T-cell (primary cell): ENCODE data around the gene CIDEA. TPM values are rescaled to one million over a fixed set of nuclear protein-coding genes. Genes with fewer than 3 reads are reported as not detected.

Experiments
- ATAC-seq, 4 experiments: fragments of 200-7000 bp in 3 of 4; fragments of 150-1000 bp in 1 of 4; cut with Tn5 transposase; replicated peaks in 1 of 4; 1 replicate in 3 of 4; 2 replicates in 1 of 4; pipeline ENCODE4 v1.10.0; 2021; ENCODE audit warnings: moderate library complexity in 3 of 4, mild to moderate bottlenecking in 2 of 4, moderate number of reproducible peaks in 1 of 4
- CTCF ChIA-PET, 2 donors: fragments of 300-600 bp; sonication (Branson Sonifier 250); formaldehyde crosslinking; loops; one replicate each; lab custom pipeline; 2022; ENCODE audit warnings: antibody characterized with exemption in 2 of 2; lab: Charles Lee
- POLR2A ChIA-PET, 2 donors: fragments of 300-600 bp; sonication (Branson Sonifier 250); formaldehyde crosslinking; loops; one replicate each; lab custom pipeline; 2022; ENCODE audit warnings: antibody characterized with exemption in 2 of 2; lab: Charles Lee
- DNase-seq, 35 experiments: peaks; one replicate each; pipeline versions ENCODE4 v3.0.0 to v3.0.0-alpha.2; 2013 to 2023
- H3K27ac ChIP-seq: one replicate; pipeline ENCODE4 v1.5.1; 2013; ENCODE audit warnings: low read length
- H3K27me3 ChIP-seq, 2 experiments: replicated peaks in 1 of 2; 1 replicate in 1 of 2; 2 replicates in 1 of 2; pipeline versions ENCODE4 v1.6.1 to v1.7.0; 2013; ENCODE audit warnings: low read length in 1 of 2, mixed read lengths in 1 of 2; ENCODE audit not compliant: control insufficient read depth in 2 of 2, insufficient read depth in 2 of 2; ENCODE audit errors: extremely low read depth in 1 of 2
- H3K36me3 ChIP-seq, 2 donors: 1 replicate in 1 of 2; 2 replicates in 1 of 2; pipeline versions ENCODE4 v1.6.1 to v1.7.0; 2013; ENCODE audit warnings: low read length in 1 of 2; ENCODE audit not compliant: control insufficient read depth in 2 of 2, insufficient read depth in 1 of 2; ENCODE audit errors: extremely low read depth in 1 of 2
- H3K4me1 ChIP-seq, 2 experiments: 1 replicate in 1 of 2; 2 replicates in 1 of 2; pipeline versions ENCODE4 v1.6.1 to v1.7.0; 2013; ENCODE audit warnings: low read length in 2 of 2, mixed read lengths in 1 of 2; ENCODE audit not compliant: insufficient read depth in 2 of 2, control insufficient read depth in 1 of 2; ENCODE audit errors: extremely low read depth in 1 of 2
- H3K4me3 ChIP-seq, 2 donors: 1 replicate in 1 of 2; 2 replicates in 1 of 2; pipeline versions ENCODE4 v1.5.1 to v1.7.0; 2013; ENCODE audit warnings: mild to moderate bottlenecking in 2 of 2, low read length in 1 of 2, moderate library complexity in 1 of 2; ENCODE audit not compliant: control insufficient read depth in 1 of 2; ENCODE audit errors: extremely low read depth in 1 of 2
- H3K9me3 ChIP-seq: 2 replicates; pipeline ENCODE4 v1.7.0; 2013
- H3K27ac Mint-ChIP-seq, 2 donors: one replicate each; pipeline ENCODE4 v1.8.0; 2020 to 2021; ENCODE audit warnings: mild to moderate bottlenecking in 2 of 2, mixed read lengths in 2 of 2
- H3K27me3 Mint-ChIP-seq, 2 donors: one replicate each; pipeline ENCODE4 v1.8.0; 2021 to 2022; ENCODE audit warnings: mixed read lengths in 2 of 2
- H3K36me3 Mint-ChIP-seq: one replicate; pipeline ENCODE4 v1.8.0; 2021; ENCODE audit warnings: mixed read lengths
- H3K4me1 Mint-ChIP-seq, 3 donors: one replicate each; pipeline ENCODE4 v1.8.0; 2020 to 2022; ENCODE audit warnings: mixed read lengths in 3 of 3, mild to moderate bottlenecking in 1 of 3
- H3K4me3 Mint-ChIP-seq, 3 donors: one replicate each; pipeline ENCODE4 v1.8.0; 2020 to 2022; ENCODE audit warnings: mild to moderate bottlenecking in 3 of 3, mixed read lengths in 3 of 3, moderate library complexity in 3 of 3
- H3K9me3 Mint-ChIP-seq, 3 donors: one replicate each; pipeline ENCODE4 v1.8.0; 2020 to 2022; ENCODE audit warnings: mixed read lengths in 3 of 3
- WGBS: methylation state at CpG from one replicate; pipeline ENCODE4 v1.1.5; 2013; ENCODE audit warnings: missing lambda C conversion rate; ENCODE audit not compliant: insufficient coverage; 5-methylcytosine and 5-hydroxymethylcytosine counted together
- total RNA-seq, 35 experiments: library from RNA in 6 of 35; stranded (reverse) in 6 of 35; fragments of 120-200 nt in 1 of 35; gene quantifications; one replicate each; pipeline versions ENCODE4 v1.2.1 to v1.2.4 and lab custom pipeline; 2013 to 2026

The CIDEA gene
- total RNA-seq, 5 donors from 2014 or later (not counting 1 experiment from before 2014, with no cell fraction given): not detected

DNA sequence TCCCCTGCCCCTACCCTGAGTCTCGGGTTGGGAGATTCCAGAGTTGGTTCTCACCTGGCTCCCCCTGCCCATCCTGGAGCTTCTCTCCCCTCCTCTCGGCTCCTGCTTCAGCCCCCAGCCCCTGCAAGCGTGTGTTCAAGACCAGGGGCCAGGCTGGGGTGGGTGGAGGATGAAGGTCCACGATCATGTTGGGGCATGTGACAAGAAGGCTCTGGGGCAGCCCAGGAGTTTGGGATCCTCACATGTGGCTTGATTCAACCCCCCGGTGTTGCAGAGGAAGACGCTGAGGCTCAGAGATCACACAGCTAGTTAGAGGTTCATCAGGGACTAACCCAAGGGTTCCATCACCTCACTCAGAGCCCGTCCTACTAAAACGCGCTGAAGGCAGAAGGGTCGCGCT, 39.7 kb downstream of the CIDEA start:
- H3K9me3 ChIP-seq: no peaks in the 10 kb centered on the region
- Mint-ChIP-seq H3K9me3 (no peaks in the 10 kb centered on the region), H3K27ac (no peak overlapping the region), H3K4me3 (no peak overlapping the region), H3K4me1 (peaks cover 0 to under 1% (median under 1%) of the 10 kb centered on the region in 3 donors), H3K27me3 (peaks cover 18 to 41% of the 10 kb centered on the region in 2 donors), H3K36me3 (no peaks in the 10 kb centered on the region)
- DNase-seq (no peak), ATAC-seq (no peak)
- 67% methylated on average over 4 of the region's 11 CpGs for WGBS
- H3K27me3 ChIP-seq: peaks cover 8 to 35% of the 10 kb centered on the region in 2 experiments
- H3K4me1 ChIP-seq: no peaks in the 10 kb centered on the region
- no peak overlapping the region for H3K4me3 ChIP-seq
- H3K27ac ChIP-seq: no peak overlapping the region
- CTCF ChIA-PET: no interaction called here
- no peaks in the 10 kb centered on the region for H3K36me3 ChIP-seq
- POLR2A ChIA-PET: no interaction called here

DNA sequence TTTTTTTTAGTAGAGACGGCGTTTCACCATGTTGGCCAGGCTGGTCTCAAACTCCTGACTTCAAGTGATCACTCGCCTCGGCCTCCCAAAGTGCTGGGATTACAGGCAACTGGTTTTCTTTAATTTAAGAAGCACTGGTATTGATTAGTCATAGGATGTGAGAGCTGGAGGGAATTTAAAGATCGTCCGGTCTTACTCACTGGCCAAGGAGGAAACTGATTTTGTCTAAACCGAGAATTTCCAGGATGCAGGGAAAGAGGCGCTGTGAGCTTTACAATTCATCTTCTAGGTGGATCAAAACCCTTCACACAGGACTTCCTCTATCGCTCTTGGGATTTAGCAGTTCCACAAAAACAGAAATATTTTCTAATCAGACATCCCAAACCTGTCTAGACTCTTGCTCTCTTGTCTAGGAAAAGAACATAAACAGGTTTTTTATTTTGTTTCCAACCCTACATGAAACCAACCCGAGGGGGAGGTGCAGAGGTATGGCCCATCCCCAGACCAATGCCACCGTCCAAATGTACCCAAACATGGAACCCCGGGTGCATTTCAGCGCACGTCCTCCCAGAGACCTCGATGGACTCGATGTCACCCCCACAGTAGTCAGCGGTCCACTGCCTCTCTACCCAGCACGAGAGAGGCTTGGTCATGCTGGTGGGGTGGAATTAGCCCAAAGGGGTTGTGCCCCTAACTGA, 41.4 kb downstream of the CIDEA start:
- Histone ChIP-seq H3K4me3 (no peak overlapping the region), H3K4me1 (no peaks in the 10 kb centered on the region), H3K27ac (no peak overlapping the region), H3K9me3 (no peaks in the 10 kb centered on the region), H3K27me3 (peaks cover 3 to 25% of the 10 kb centered on the region in 2 experiments), H3K36me3 (no peaks in the 10 kb centered on the region)
- 88% methylated on average over 13 of the region's 18 CpGs for WGBS
- H3K27ac Mint-ChIP-seq: no peak overlapping the region
- peaks cover 9 to 27% of the 10 kb centered on the region in 2 donors for H3K27me3 Mint-ChIP-seq
- no peaks in the 10 kb centered on the region for H3K36me3 Mint-ChIP-seq
- ATAC-seq (no peak), DNase-seq (no peak)
- ChIA-PET CTCF (no interaction called here), POLR2A (no interaction called here)
- H3K4me1 Mint-ChIP-seq: no peaks in the 10 kb centered on the region
- no peak overlapping the region for H3K4me3 Mint-ChIP-seq
- H3K9me3 Mint-ChIP-seq: no peaks in the 10 kb centered on the region

DNA sequence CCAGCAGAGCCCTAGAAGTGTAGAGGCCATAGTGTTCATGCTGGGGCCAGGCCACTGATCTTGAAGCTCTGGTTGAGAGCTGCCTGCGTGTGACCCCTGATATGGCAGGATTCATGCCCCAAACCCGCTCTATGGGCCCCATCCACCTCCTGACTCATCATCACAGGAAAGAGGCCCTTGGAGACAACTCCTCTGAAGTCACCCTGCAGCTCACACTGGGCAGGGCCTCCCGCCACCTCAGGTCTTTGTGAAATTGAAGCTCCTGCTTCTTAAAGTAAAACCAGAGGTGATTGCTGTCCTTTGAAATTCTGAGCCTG, 41.9 kb downstream of the CIDEA start:
- CTCF ChIA-PET: no interaction called here
- Histone ChIP-seq H3K27me3 (peaks cover 3 to 24% of the 10 kb centered on the region in 2 experiments), H3K36me3 (no peaks in the 10 kb centered on the region), H3K4me1 (no peaks in the 10 kb centered on the region), H3K4me3 (no peak overlapping the region), H3K27ac (no peak overlapping the region), H3K9me3 (no peaks in the 10 kb centered on the region)
- POLR2A ChIA-PET: no interaction called here
- H3K4me1 Mint-ChIP-seq: no peaks in the 10 kb centered on the region
- no peak overlapping the region for H3K4me3 Mint-ChIP-seq
- ATAC-seq (no peak), DNase-seq (no peak)
- 74% methylated on average over 2 of the region's 3 CpGs for WGBS
- no peaks in the 10 kb centered on the region for H3K36me3 Mint-ChIP-seq
- H3K27me3 Mint-ChIP-seq: peaks cover 9 to 25% of the 10 kb centered on the region in 2 donors
- no peak overlapping the region for H3K27ac Mint-ChIP-seq
- H3K9me3 Mint-ChIP-seq: no peaks in the 10 kb centered on the region

DNA sequence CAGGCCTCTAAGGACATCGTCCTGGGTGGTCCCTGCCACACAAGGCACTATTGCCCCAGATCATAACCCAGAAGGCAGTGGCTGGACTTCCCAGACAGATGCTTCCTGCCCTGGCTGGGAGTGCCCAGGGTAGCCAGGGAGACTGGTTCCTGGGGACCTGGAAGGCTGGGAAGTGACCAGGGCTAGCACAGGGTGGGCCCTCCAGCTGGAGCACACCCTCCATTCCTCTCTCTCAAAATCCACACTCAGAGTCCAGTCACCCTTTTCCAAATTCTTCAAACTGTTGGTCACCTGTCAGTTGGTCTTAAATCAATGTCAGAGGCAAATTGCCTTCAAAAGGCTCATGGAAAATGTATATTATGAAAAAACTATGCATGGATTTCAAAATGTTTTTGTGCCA, 42.3 kb downstream of the CIDEA start:
- H3K36me3 ChIP-seq: no peaks in the 10 kb centered on the region
- peaks cover 0 to 26% of the 10 kb centered on the region in 2 experiments for H3K27me3 ChIP-seq
- no peaks in the 10 kb centered on the region for H3K9me3 ChIP-seq
- no peak overlapping the region for H3K4me3 Mint-ChIP-seq
- no peak overlapping the region for H3K27ac ChIP-seq
- H3K4me1 Mint-ChIP-seq: no peaks in the 10 kb centered on the region
- H3K9me3 Mint-ChIP-seq: no peaks in the 10 kb centered on the region
- H3K4me3 ChIP-seq: no peak overlapping the region
- peaks cover 9 to 21% of the 10 kb centered on the region in 2 donors for H3K27me3 Mint-ChIP-seq
- ChIA-PET POLR2A (no interaction called here), CTCF (no interaction called here)
- H3K4me1 ChIP-seq: no peaks in the 10 kb centered on the region
- no peaks in the 10 kb centered on the region for H3K36me3 Mint-ChIP-seq
- 67% methylated on average over 1 of the region's 1 CpG for WGBS
- no peak for DNase-seq
- no peak overlapping the region for H3K27ac Mint-ChIP-seq
- ATAC-seq: no peak

DNA sequence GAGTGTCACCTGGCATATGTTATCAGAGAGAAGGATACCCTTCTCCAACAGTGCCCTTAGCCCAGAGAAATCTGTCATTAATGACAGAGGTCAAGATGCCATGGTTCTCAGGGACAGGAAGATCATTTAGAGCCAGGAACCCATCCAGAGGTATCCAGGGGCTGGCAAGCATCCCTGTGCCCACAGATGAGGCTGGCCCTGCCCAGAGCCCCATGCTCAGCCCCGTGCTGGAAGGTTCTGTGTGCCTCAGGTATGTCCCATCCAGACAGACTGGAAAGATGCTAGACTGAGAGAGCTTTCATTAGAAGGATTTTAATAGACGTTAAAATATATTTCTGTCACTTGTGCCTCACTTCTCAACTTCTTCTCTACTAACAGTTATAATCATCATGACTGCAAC, 45.7 kb downstream of the CIDEA start:
- ChIA-PET POLR2A (interaction anchor here in 1 of 2 donors (0.6 kb wide), 1 partner anchor 1746 kb away, joined by 3 read pairs; no protein-coding TSS in a partner anchor), CTCF (no interaction called here)
- Mint-ChIP-seq H3K36me3 (no peaks in the 10 kb centered on the region), H3K27me3 (peaks cover 11 to 14% of the 10 kb centered on the region in 2 donors), H3K9me3 (no peaks in the 10 kb centered on the region), H3K27ac (no peak overlapping the region), H3K4me1 (no peaks in the 10 kb centered on the region), H3K4me3 (no peak overlapping the region)
- H3K9me3 ChIP-seq: no peaks in the 10 kb centered on the region
- no peak overlapping the region for H3K4me3 ChIP-seq
- H3K27me3 ChIP-seq: peaks cover 0 to 33% of the 10 kb centered on the region in 2 experiments
- no peak overlapping the region for H3K27ac ChIP-seq
- no peaks in the 10 kb centered on the region for H3K36me3 ChIP-seq
- DNase-seq: no peak
- ATAC-seq: no peak
- no CpG with 5 or more reads among the region's 2 CpGs for WGBS
- no peaks in the 10 kb centered on the region for H3K4me1 ChIP-seq

DNA sequence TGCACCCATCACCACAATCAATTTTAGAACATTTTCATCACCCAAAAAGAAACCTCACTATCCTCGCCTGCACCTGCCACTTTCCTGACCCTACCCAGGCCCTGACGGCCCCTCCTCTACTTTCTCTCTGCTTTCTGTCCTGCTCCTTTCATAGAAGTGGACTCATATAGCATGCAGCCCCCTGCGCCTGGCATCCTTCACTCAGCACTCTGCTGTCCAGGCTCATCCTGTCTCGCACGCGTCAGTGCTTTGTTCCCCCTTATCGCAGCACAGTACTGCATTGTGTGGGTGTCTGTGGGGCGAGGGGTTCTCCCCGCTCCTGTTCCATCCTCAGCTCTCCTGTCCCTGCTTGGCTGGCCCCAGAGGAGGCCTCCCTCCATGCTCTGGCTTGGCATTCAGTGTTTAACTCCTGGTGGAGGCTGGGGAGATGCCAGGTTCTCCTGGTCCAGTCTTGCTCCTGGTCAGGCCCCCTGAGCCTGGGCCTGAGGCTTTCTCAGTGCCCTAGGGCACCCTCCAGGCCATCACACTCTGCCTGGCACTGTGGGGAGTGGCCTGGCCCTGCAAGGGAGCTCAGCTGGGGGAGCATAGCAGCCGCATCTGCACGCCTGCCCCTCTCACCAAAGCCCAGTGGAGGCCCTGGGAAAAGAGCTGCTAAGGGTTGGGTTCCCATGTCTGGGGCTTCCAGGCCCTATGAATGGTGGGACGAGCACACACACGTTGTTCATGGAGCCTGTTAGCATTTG, 47.3 kb downstream of the CIDEA start:
- H3K27me3 ChIP-seq: peaks cover under 1 to 39% of the 10 kb centered on the region in 2 experiments
- H3K9me3 ChIP-seq: no peaks in the 10 kb centered on the region
- peaks cover 0 to 2% (median under 1%) of the 10 kb centered on the region in 3 donors for H3K4me1 Mint-ChIP-seq
- POLR2A ChIA-PET: interaction anchor here in 1 of 2 donors (0.6 kb wide), 1 partner anchor 239 kb away, joined by 3 read pairs; no protein-coding TSS in a partner anchor
- CTCF ChIA-PET: interaction anchor here in 1 of 2 donors (1.3 kb wide), 1 partner anchor 27 kb away, joined by 4 read pairs; no protein-coding TSS in a partner anchor
- no peaks in the 10 kb centered on the region for H3K4me1 ChIP-seq
- no peak overlapping the region for H3K27ac Mint-ChIP-seq
- DNase-seq (no peak), ATAC-seq (no peak)
- no peak overlapping the region for H3K27ac ChIP-seq
- no peaks in the 10 kb centered on the region for H3K36me3 ChIP-seq
- no peak overlapping the region for H3K4me3 ChIP-seq
- no peak overlapping the region for H3K4me3 Mint-ChIP-seq
- no peaks in the 10 kb centered on the region for H3K9me3 Mint-ChIP-seq
- peaks cover 20 to 26% of the 10 kb centered on the region in 2 donors for H3K27me3 Mint-ChIP-seq
- no peaks in the 10 kb centered on the region for H3K36me3 Mint-ChIP-seq
- 67% methylated on average over 6 of the region's 13 CpGs for WGBS
